ENCODE results near the gene KLHDC8A. TPM values are rescaled to one million over a fixed set of nuclear protein-coding genes. Genes with fewer than 3 reads are reported as not detected.

The KLHDC8A gene
- total and polyA plus RNA-seq, 2 of the 13 experiments (the other 11 are each of a cell fraction or from before 2014, with no cell fraction given): not detected

- TF ChIP-seq, protein P1, sequence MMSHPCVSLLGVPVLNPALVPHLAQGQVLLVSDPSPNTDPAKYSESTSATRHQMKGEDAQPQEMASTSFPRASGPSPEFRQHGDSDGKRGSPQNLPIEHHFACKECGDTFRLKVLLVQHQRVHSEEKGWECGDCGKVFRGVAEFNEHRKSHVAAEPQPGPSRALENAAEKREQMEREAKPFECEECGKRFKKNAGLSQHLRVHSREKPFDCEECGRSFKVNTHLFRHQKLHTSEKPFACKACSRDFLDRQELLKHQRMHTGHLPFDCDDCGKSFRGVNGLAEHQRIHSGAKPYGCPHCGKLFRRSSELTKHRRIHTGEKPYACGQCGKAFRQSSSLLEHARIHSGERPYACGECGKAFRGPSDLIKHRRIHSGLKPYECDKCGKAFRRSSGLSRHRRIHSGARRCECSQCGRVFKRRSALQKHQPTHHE (CRISPR knock-in tag; IDR thresholded peaks at IDR 0.05; ENCODE audit: borderline replicate concordance): no peak
- TF ChIP-seq, protein P2, sequence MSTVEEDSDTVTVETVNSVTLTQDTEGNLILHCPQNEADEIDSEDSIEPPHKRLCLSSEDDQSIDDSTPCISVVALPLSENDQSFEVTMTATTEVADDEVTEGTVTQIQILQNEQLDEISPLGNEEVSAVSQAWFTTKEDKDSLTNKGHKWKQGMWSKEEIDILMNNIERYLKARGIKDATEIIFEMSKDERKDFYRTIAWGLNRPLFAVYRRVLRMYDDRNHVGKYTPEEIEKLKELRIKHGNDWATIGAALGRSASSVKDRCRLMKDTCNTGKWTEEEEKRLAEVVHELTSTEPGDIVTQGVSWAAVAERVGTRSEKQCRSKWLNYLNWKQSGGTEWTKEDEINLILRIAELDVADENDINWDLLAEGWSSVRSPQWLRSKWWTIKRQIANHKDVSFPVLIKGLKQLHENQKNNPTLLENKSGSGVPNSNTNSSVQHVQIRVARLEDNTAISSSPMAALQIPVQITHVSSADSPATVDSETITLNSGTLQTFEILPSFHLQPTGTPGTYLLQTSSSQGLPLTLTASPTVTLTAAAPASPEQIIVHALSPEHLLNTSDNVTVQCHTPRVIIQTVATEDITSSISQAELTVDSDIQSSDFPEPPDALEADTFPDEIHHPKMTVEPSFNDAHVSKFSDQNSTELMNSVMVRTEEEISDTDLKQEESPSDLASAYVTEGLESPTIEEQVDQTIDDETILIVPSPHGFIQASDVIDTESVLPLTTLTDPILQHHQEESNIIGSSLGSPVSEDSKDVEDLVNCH (CRISPR knock-in tag; IDR thresholded peaks at IDR 0.05): no peak
- TF ChIP-seq BHLHE40 (IDR thresholded peaks at IDR 0.05; ENCODE audit: low read length) (no peak), HNRNPUL1 (IDR thresholded peaks at IDR 0.05; ENCODE audit: low read depth, low read length) (no peak), ZNF569 (CRISPR knock-in tag; IDR thresholded peaks at IDR 0.05; ENCODE audit: borderline replicate concordance) (no peak), ZNF253 (CRISPR knock-in tag; IDR thresholded peaks at IDR 0.05; ENCODE audit: borderline replicate concordance) (no peak), IKZF1 (IDR thresholded peaks at IDR 0.05) (no peak), ZNF232 (CRISPR knock-in tag; IDR thresholded peaks at IDR 0.05; ENCODE audit: borderline replicate concordance) (no peak), ZNF383 (CRISPR knock-in tag; IDR thresholded peaks at IDR 0.05; ENCODE audit: borderline replicate concordance) (no peak), NFYC (CRISPR knock-in tag; IDR thresholded peaks at IDR 0.05) (no peak), ZKSCAN8 (CRISPR knock-in tag; IDR thresholded peaks at IDR 0.05; ENCODE audit: borderline replicate concordance) (no peak), XBP1 (CRISPR knock-in tag; IDR thresholded peaks at IDR 0.05) (no peak), ZNF768 (CRISPR knock-in tag; IDR thresholded peaks at IDR 0.05) (no peak)
- TF ChIP-seq, protein P3, sequence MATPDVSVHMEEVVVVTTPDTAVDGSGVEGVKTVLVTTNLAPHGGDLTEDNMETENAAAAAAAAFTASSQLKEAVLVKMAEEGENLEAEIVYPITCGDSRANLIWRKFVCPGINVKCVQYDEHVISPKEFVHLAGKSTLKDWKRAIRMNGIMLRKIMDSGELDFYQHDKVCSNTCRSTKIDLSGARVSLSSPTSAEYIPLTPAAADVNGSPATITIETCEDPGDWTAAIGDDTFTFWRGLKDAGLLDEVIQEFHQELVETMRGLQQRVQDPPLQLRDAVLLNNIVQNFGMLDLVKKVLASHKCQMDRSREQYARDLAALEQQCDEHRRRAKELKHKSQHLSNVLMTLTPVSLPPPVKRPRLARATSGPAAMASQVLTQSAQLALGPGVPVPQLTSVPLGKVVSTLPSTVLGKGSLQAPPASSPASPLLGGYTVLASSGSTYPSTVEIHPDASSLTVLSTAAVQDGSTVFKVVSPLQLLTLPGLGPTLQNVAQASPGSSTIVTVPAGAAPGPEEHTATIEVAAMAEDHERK (CRISPR knock-in tag; IDR thresholded peaks at IDR 0.05; ENCODE audit: low read depth): no peak
- TF ChIP-seq, protein P4, sequence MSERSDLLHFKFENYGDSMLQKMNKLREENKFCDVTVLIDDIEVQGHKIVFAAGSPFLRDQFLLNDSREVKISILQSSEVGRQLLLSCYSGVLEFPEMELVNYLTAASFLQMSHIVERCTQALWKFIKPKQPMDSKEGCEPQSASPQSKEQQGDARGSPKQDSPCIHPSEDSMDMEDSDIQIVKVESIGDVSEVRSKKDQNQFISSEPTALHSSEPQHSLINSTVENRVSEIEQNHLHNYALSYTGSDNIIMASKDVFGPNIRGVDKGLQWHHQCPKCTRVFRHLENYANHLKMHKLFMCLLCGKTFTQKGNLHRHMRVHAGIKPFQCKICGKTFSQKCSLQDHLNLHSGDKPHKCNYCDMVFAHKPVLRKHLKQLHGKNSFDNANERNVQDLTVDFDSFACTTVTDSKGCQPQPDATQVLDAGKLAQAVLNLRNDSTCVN (CRISPR knock-in tag; IDR thresholded peaks at IDR 0.05; ENCODE audit: borderline replicate concordance): no peak
- TF ChIP-seq, protein P5, sequence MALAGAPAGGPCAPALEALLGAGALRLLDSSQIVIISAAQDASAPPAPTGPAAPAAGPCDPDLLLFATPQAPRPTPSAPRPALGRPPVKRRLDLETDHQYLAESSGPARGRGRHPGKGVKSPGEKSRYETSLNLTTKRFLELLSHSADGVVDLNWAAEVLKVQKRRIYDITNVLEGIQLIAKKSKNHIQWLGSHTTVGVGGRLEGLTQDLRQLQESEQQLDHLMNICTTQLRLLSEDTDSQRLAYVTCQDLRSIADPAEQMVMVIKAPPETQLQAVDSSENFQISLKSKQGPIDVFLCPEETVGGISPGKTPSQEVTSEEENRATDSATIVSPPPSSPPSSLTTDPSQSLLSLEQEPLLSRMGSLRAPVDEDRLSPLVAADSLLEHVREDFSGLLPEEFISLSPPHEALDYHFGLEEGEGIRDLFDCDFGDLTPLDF (CRISPR knock-in tag; IDR thresholded peaks at IDR 0.05): 0 out of 2 replicates have a peak, but pooled peaks have one; percentile 7
- TF ChIP-seq, protein P6, sequence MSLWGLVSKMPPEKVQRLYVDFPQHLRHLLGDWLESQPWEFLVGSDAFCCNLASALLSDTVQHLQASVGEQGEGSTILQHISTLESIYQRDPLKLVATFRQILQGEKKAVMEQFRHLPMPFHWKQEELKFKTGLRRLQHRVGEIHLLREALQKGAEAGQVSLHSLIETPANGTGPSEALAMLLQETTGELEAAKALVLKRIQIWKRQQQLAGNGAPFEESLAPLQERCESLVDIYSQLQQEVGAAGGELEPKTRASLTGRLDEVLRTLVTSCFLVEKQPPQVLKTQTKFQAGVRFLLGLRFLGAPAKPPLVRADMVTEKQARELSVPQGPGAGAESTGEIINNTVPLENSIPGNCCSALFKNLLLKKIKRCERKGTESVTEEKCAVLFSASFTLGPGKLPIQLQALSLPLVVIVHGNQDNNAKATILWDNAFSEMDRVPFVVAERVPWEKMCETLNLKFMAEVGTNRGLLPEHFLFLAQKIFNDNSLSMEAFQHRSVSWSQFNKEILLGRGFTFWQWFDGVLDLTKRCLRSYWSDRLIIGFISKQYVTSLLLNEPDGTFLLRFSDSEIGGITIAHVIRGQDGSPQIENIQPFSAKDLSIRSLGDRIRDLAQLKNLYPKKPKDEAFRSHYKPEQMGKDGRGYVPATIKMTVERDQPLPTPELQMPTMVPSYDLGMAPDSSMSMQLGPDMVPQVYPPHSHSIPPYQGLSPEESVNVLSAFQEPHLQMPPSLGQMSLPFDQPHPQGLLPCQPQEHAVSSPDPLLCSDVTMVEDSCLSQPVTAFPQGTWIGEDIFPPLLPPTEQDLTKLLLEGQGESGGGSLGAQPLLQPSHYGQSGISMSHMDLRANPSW (CRISPR knock-in tag; IDR thresholded peaks at IDR 0.05; ENCODE audit: borderline replicate concordance): no peak
Measured at GRCh38 chr1:205293350-205294074, 63.2 kb downstream of the KLHDC8A start (continued).

Data from HepG2 (cell line).